ENCODE measurements around the gene OOSP4A.
"Not testable (repeated sequence)": the region's sequence is repeated elsewhere in the genome, so short reads cannot be mapped to it uniquely, and the experiment has no call there.

OOSP4A gene

DNA sequence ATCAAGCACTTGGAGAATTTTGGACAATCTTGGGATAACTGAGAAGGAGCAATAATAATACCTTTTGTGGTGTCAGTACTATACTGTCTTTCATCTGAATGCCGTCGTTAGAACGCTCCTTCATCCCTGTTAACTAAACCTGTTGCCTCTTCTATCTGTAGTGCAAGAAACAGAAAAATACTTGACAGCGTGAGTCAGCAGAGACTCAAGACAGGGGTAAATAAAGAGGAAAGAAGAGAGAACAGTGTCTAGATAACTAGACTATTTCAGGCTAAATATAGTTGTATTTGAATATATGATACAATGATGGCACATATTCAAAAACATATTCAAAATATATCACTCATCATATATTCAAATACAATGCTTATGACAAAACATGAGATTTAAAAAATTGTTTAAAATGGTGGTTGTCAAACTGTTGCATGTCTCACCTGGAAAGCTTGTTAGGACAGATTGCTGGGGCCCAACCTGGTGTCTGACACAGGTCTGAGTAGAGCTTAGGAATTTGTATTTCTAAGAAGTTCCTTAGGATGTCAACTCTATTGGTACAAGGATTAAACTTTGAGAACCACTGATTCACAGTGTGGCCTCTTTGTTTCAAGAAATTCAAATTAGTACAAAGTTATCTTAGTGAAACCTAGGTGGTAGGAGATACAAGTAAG, 17.4 kb downstream of the OOSP4A start:
- no peak for DNase-seq

DNA sequence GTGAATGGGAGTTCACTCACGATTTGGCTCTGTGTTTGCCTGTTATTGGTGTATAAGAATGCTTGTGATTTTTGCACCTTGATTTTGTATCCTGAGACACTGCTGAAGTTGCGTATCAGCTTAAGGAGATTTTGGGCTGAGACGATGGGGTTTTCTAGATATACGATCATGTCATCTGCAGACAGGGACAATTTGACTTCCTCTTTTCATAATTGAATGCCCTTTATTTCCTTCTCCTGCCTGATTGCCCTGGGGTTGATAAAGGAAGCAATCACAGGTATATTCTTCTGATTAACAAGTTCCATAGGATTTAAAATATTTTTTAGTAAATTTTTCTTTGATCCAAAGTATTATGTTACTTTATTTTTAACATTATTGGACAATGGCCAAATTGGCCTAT, 18.2 kb downstream of the OOSP4A start:
- not testable (repeated sequence) for DNase-seq

DNA sequence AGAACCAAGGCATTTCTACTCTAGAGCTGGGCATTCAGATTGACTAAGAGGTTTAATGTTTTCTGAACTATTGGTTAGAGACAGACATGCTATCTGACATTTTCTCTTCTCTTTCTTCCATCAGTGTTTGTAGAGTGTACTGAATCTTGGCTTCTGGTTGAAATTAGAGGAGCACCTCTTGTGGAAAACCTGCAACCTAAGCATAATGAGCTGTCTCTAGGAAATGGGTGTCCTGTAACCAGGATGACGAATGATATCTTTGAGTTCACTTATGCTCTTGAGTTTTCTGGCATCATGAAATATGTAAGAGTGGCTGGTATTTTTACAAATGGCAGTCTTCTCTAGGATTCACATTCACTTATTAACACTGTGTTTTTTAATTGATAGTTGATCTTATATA, 19.4 kb downstream of the OOSP4A start:
- DNase-seq = no peak

DNA sequence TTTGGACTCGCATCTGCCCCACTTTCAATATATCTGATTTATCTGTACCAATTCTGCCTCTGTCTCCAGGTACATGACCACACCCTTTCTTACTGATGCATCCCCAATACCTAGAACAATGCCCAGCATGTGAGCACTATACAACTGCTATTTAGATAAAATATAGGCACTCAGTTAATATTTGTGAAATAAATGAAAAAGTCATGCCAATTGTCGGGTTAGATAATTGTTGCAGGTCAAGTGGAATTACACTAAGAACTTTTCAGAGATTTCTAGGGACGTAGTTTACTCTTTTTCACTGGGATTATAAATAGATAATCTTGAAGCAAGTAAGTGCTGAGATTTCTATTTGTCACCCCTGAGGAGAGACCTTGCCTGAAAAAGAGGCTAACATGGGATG, 20.5 kb downstream of the OOSP4A start:
- no peak for DNase-seq

DNA sequence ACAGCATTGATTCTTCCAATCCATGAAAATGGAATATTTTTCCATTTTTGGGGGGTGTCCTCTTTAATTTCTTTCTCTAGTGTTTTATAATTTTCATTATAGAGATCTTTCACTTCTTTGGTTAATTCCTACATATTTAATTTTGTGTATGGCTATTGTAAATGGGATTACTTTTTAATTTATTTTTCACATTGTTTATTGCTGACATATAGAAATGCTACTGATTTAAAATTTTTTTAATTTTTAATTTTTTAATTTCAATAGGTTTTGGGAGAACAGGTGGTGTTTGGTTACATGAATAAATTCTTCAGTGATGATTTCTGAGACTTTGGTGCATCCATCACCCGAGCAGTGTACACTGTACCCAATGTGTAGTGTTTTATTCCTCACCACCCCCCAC, 26.6 kb downstream of the OOSP4A start:
- no peak for DNase-seq

DNA sequence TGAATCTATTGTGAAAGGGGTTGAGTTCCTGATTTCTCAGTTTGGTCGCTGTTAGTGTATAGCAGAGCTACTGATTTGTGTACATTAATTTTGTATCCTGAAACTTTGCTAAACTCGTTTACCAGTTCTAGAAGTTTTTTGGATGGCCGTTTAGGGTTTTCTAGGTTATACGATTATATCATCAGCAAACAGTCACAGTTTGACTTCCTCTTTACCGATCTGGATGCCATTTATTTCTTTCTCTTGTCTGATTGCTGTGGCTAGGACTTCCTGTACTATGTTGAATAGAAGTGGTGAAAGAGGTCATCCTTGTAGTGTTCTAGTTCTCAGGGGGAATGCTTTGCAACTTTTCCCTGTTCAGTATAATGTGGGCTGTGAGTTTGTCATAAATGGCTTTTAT, 28.6 kb downstream of the OOSP4A start:
- DNase-seq = no peak

DNA sequence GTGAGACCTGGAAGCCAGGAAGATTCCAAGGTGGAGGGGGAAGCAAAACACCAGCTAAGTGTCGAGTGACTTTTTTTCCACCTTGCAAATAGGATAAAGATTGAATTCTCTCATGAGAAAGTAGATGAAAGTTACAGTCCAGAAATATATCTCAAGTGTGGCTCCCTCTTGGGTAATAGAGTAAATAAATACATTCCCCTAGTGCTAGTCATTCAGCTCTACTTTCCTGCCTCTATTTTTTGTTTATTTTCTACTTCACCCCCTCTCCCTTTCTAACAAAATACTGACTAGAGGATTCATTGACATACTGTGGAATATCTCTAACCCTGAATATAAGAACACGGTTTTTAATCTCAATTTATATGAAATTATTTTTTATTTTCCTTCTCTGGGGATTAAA, 34.0 kb downstream of the OOSP4A start:
- no peak for DNase-seq

DNA sequence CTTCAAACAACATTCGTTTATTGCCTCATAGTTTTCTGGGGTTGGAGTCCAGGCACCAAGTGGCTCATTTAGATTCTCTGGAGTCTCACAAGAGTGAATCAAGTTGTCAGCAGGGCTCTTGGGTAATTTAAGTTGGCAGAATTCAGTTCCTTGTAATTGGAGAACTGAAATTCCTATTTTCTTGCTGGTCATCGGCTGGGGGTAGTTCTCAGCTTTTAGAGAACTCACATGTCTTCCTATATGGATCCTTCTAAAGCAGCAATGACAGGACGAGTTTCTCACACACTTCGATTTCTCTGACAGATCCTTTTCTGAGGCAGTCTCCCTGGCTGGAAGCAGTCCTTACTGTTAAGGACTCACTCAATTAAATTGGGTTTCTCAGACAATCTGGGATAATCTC, 35.9 kb downstream of the OOSP4A start:
- DNase-seq = no peak

DNA sequence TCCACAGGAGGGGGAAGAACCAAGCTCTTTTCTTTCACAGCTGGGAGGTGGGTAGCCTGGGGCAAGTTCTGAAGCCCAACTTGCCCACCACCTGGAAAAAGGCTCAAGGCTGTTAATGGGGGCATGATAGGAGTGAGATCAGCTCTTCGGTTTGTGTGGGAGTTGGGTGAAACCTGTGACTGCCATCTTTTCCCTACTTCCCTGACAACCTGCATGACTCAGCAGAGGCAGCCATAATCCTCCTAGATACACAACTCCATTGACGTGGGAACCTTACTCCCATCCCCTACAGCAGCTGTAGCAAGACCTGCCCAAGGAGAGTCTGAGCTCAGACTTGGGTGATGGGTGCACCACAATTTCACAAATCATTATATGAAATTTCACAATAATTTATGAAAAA, 39.9 kb downstream of the OOSP4A start:
- DNase-seq = no peak

DNA sequence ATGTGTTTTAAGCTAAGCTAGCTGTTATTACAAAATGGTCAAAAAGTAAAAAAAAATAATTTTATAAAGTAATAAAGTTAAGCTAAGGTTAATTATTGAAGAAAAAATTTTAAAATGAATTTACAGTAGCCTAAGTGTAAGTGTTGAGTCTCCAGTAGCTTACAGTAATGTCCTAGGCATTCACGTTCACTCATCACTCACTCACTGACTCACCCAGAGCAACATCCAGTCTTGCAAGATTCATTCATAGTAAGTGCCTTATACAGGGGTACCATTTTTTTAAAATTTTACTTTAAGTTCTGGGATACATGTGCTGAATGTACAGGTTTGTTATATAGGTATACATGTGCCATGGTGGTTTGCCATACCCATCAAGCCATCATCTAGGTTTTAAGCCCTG, 41.5 kb downstream of the OOSP4A start:
- no peak for DNase-seq

DNA sequence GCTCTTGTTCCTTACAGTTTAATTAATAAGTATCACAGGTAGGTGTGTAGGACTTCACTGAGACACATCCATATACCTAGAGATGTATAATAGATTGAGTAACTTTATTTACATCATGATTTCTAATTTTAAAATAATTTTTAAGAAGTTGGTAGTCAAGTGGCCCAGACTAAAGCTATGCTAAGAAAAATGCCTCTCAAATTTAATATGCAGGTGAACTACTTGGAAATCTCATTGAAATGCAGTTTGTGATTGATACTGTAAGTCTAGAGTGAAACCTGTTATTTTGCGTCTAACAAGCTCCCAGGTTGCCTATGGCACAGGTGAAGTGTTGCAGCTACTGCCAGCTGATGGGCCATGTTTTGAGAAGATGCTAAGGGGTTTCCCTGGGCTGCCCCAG, 53.0 kb downstream of the OOSP4A start, which contains the start of gene OOSP4B:
Gene OOSP4B (plus strand): TSS at position 301 of the 400 bp plus-strand sequence.
- no peak for DNase-seq

DNA sequence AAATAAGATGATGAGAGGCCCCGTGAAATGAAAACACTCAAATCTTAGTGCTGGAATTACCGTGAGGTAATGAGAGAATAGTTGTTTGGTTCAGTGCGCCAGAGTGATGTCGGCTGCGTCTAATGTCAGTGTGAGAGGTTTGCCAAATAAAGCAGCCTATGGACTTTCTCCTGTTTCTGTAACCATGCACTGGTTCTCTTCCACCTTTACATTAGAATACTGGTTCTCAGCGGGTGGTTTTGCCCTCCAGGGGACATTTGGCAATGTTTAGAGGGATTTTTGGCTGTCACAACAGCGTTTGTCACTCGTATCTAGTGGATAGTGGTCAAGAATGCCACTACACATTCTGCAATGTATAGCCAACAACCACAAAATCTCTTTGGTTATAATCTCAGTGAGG, 54.2 kb downstream of the OOSP4A start:
- DNase-seq = no peak

Data from effector CD8-positive, alpha-beta T cell (primary cell).